Activated CD8-positive, alpha-beta T cell treated with anti-CD3 and anti-CD28 coated beads for 36 hours (primary cell): ENCODE results near the gene CIAO3. TPM values are rescaled to one million over a fixed set of nuclear protein-coding genes. Genes with fewer than 3 reads are reported as not detected.

ENCODE experiments used
- ATAC-seq: fragments of 200-7000 bp; cut with Tn5 transposase; one replicate; pipeline ENCODE4 v1.10.0; 2021; ENCODE audit warnings: mild to moderate bottlenecking, moderate library complexity
- CTCF ChIA-PET: fragments of 350-600 bp; sonication (Branson Sonifier 250); formaldehyde crosslinking; loops from one replicate; lab custom pipeline; 2021; ENCODE audit warnings: antibody characterized with exemption; lab: Charles Lee
- POLR2A ChIA-PET: fragments of 350-600 bp; sonication (Branson Sonifier 250); formaldehyde crosslinking; loops from one replicate; lab custom pipeline; 2021; ENCODE audit warnings: antibody characterized with exemption; lab: Charles Lee
- DNase-seq: peaks from one replicate; pipeline ENCODE4 v3.0.0-alpha.2; 2020
- H3K27ac Mint-ChIP-seq: one replicate; pipeline ENCODE4 v1.8.0; 2021; ENCODE audit warnings: mild to moderate bottlenecking, mixed read lengths
- H3K27me3 Mint-ChIP-seq: one replicate; pipeline ENCODE4 v1.8.0; 2021; ENCODE audit warnings: mixed read lengths
- H3K36me3 Mint-ChIP-seq: one replicate; pipeline ENCODE4 v1.8.0; 2021; ENCODE audit warnings: low read depth, mixed read lengths
- H3K4me1 Mint-ChIP-seq: one replicate; pipeline ENCODE4 v1.8.0; 2021; ENCODE audit warnings: low read depth, mixed read lengths
- H3K4me3 Mint-ChIP-seq: one replicate; pipeline ENCODE4 v1.8.0; 2021; ENCODE audit warnings: mild to moderate bottlenecking, moderate library complexity, mixed read lengths
- H3K9me3 Mint-ChIP-seq: one replicate; pipeline ENCODE4 v1.8.0; 2021; ENCODE audit warnings: mixed read lengths
- intact Hi-C: fragments of 100-400 bp; cut with micrococcal nuclease; formaldehyde crosslinking; loops from one replicate; pipeline ENCODE4 v1.10.0; 2022
- total RNA-seq, 2 experiments: library from RNA; stranded (reverse); gene quantifications; one replicate each; pipeline ENCODE4 v1.2.3, GENCODE V29; 2021
- TF ChIP-seq, protein P1 (sequence below): fragments of 200-600 bp; IDR thresholded peaks from one replicate; pipeline ENCODE4 v1.8.0; 2022; ENCODE audit warnings: antibody characterized with exemption, mild to moderate bottlenecking

CIAO3 gene
- total RNA-seq, 2 experiments from 2014 or later, result 21.3 to 25.0 TPM

DNA sequence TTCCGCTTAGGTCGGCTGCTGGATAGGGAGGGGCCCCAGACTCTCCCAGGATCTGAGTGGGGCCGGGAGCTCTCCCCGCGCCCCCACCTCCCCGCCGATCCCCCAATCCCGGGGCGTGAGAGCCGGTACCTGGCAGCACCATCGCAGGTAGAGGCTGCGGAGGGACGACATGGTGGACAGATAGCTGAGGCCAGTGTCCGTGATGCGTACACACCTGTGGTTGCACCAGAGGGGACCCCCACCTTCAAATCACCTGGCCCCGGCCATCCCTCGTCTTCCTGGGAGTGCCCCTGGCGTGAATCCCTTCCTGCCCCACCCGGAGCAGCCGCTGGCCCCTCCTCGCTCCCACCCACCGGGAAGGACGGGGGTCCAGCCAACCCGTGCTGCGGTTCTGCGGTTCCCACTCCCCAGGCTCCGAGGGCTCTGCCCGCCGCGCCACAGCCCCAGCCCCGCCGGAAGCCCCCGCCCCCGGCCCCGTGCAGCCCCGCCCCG, 45.9 kb downstream of the CIAO3 start:
- Mint-ChIP-seq H3K4me3 (peak overlapping the region; percentile 68), H3K27me3 (peaks cover 4% of the 10 kb centered on the region), H3K9me3 (no peaks in the 10 kb centered on the region), H3K27ac (no peak overlapping the region), H3K36me3 (no peaks in the 10 kb centered on the region), H3K4me1 (peaks cover 20% of the 10 kb centered on the region)
- POLR2A ChIA-PET, result interaction anchor here (0.7 to 2.9 kb wide), 13 partner anchors 9 to 169 kb away, joined by 3 to 11 read pairs (median 4); partner anchors contain the start of genes ANTKMT, CCDC78, HAGHL and JMJD8
- CTCF ChIA-PET, result interaction anchor here (0.8 to 1.5 kb wide), 6 partner anchors 9 to 90 kb away, joined by 3 to 5 read pairs (median 3); partner anchors contain the start of gene CIAO3
- DNase-seq (no peak), ATAC-seq (no peak)
- intact Hi-C loops, result no loop called here
- TF ChIP-seq, protein P1, sequence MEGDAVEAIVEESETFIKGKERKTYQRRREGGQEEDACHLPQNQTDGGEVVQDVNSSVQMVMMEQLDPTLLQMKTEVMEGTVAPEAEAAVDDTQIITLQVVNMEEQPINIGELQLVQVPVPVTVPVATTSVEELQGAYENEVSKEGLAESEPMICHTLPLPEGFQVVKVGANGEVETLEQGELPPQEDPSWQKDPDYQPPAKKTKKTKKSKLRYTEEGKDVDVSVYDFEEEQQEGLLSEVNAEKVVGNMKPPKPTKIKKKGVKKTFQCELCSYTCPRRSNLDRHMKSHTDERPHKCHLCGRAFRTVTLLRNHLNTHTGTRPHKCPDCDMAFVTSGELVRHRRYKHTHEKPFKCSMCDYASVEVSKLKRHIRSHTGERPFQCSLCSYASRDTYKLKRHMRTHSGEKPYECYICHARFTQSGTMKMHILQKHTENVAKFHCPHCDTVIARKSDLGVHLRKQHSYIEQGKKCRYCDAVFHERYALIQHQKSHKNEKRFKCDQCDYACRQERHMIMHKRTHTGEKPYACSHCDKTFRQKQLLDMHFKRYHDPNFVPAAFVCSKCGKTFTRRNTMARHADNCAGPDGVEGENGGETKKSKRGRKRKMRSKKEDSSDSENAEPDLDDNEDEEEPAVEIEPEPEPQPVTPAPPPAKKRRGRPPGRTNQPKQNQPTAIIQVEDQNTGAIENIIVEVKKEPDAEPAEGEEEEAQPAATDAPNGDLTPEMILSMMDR, result no peak

DNA sequence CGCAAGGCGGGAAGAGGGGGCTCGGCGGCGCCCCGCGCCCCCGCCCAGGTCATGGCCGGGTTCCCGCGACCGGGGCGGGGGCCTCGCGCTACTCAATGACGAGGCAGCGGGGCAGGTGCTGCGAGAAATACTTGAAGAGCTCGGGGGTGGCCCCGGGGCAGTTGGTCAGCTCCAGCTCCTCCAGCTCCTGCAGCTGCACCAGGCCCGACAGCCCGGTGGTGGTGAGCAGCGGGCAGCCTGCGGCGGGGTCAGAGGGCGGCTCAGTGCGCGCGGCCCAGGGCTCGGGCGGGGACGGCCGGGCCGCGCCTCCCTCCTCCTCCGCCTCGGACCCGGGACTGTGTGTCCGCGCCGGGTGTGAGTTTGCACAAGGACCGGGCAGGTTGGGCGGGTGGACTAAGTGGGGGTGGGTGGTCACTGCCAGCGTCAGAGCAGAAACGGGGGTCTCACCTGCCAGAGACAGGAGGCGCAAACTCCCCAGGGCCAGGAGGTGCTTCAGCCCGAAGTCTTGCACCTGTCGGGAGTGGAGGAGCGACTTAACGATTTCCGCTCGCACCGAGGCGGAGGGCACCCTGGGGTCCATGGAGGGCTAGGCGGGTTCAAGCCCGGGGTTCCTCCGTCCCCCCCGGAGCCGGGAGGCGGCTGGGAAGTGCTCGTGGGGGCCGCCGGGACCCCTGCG, 46.5 kb downstream of the CIAO3 start:
- ChIA-PET POLR2A (interaction anchor here (1.7 to 2.9 kb wide), 3 partner anchors 10 to 22 kb away, joined by 8 to 11 read pairs (median 11); partner anchors contain the start of genes JMJD8 and STUB1), CTCF (no interaction called here)
- TF ChIP-seq, protein P1, result no peak
- intact Hi-C loops, result no loop called here
- peaks cover 23% of the 10 kb centered on the region for H3K4me1 Mint-ChIP-seq
- ATAC-seq (no peak), DNase-seq (peak; percentile 24)
- H3K4me3 Mint-ChIP-seq, result peak overlapping the region; percentile 68
- H3K27me3 Mint-ChIP-seq, result peaks cover 4% of the 10 kb centered on the region
- H3K36me3 Mint-ChIP-seq, result no peaks in the 10 kb centered on the region
- no peaks in the 10 kb centered on the region for H3K9me3 Mint-ChIP-seq
- H3K27ac Mint-ChIP-seq, result no peak overlapping the region

DNA sequence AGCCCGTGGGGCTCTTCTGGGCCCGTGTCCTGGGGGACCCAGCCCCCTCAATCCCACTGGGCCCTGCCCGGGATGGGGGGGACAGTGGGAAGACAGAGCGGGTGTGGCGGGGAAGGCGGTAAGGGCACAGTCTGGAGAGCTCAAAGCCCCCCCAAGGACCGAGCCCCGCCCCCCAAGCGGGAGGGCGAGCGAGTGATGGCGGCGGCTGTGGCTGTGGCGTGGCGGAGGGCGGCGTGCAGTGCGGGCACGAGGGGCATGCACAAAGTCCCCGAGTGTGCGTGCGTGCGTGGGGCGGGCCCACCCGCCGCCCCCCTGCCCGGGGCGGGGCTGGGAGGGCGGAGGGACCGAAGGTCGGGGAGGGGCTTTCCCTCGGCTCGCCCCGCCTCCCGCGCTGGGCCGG, 47.0 kb downstream of the CIAO3 start:
- Mint-ChIP-seq H3K36me3 (no peaks in the 10 kb centered on the region), H3K27ac (no peak overlapping the region), H3K4me1 (peaks cover 28% of the 10 kb centered on the region), H3K9me3 (no peaks in the 10 kb centered on the region), H3K27me3 (peaks cover 4% of the 10 kb centered on the region), H3K4me3 (peak overlapping the region; percentile 24)
- intact Hi-C loops, result no loop called here
- TF ChIP-seq, protein P1, result no peak
- POLR2A ChIA-PET, result interaction anchor here (0.8 to 1.5 kb wide), 3 partner anchors 9 to 32 kb away, joined by 3 to 5 read pairs (median 4); partner anchors contain the start of genes CCDC78 and JMJD8
- CTCF ChIA-PET, result no interaction called here
- ATAC-seq (no peak), DNase-seq (no peak)

DNA sequence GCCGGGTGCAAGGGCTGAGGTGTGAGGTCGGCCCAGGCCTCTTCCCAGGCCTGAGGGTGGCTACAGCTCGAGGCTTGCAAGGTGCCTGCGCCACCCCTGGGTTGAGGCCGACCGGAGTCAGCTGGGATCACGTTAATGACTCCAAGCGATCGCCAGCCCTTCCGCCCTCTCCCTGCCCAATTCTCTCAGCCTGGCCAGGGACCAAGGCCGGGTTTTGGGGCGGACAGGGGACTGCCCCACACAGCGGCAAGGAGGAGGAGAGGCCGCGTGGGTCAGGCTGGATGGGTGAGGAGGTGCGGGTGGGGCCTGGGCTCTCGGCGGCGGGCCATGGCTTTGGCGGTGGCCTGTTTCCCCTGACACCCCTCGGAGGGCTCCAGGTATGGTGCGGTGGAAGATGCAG, 47.4 kb downstream of the CIAO3 start:
- ChIA-PET CTCF (interaction anchor here (1.0 kb wide), 1 partner anchor 19 kb away, joined by 3 read pairs; no protein-coding TSS in a partner anchor), POLR2A (interaction anchor here (0.8 to 1.5 kb wide), 3 partner anchors 9 to 33 kb away, joined by 3 to 5 read pairs (median 4); partner anchors contain the start of genes CCDC78 and JMJD8)
- Mint-ChIP-seq H3K9me3 (no peaks in the 10 kb centered on the region), H3K27ac (no peak overlapping the region), H3K4me3 (peak overlapping the region; percentile 24), H3K36me3 (no peaks in the 10 kb centered on the region), H3K27me3 (peaks cover 4% of the 10 kb centered on the region), H3K4me1 (peaks cover 31% of the 10 kb centered on the region)
- no peak for DNase-seq
- TF ChIP-seq, protein P1, result no peak
- ATAC-seq, result no peak
- intact Hi-C loops, result no loop called here
